Effector memory CD4-positive, alpha-beta T cell (primary cell): Measurements from ENCODE around the gene ATP6V0E2.

Experiments
- DNase-seq, 3 donors: peaks; one replicate each; pipeline ENCODE4 v3.0.0-alpha.2; 2020
- H3K27ac ChIP-seq: 2 replicates; pipeline ENCODE4 v1.7.0; 2013; ENCODE audit warnings: mild to moderate bottlenecking, low read length, moderate library complexity; ENCODE audit not compliant: insufficient read depth, poor library complexity, severe bottlenecking
- H3K27me3 ChIP-seq: replicated peaks from 2 replicates; pipeline ENCODE4 v1.7.0; 2013; ENCODE audit warnings: mild to moderate bottlenecking, low read length; ENCODE audit not compliant: insufficient read depth, control insufficient read depth, poor library complexity, severe bottlenecking
- H3K36me3 ChIP-seq: 2 replicates; pipeline ENCODE4 v1.7.0; 2013; ENCODE audit warnings: mild to moderate bottlenecking, low read length, moderate library complexity; ENCODE audit not compliant: control insufficient read depth, insufficient read depth
- H3K4me1 ChIP-seq: 2 replicates; pipeline ENCODE4 v1.7.0; 2013; ENCODE audit warnings: low read length, mild to moderate bottlenecking; ENCODE audit not compliant: control insufficient read depth, insufficient read depth, poor library complexity, severe bottlenecking
- H3K4me3 ChIP-seq: 2 replicates; pipeline ENCODE4 v1.7.0; 2013; ENCODE audit warnings: low read length, low read depth, mild to moderate bottlenecking; ENCODE audit not compliant: insufficient read depth, poor library complexity, severe bottlenecking
- H3K9me3 ChIP-seq: 2 replicates; pipeline ENCODE4 v1.7.0; 2013; ENCODE audit warnings: mild to moderate bottlenecking, low read length, moderate library complexity; ENCODE audit not compliant: control insufficient read depth

The ATP6V0E2 gene

DNA sequence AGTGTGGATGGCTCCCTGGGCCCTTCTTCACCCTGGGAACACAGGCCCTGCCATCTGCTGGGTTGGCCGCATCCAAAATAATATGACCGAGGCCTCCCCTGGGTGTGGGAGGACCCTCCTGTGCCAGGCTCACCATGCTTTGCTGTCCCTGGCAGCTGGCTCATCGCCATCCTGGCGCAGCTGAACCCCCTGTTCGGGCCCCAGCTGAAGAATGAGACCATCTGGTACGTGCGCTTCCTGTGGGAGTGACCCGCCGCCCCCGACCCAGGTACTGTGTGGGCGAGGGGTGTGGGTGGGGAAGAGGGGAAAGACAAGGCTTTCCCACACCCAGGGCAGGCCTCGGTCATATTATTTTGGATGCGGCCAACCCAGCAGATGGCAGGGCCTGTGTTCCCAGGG is 4.8 kb downstream of the ATP6V0E2 start:
- no peak overlapping the region for H3K27ac ChIP-seq
- H3K36me3 ChIP-seq: peaks cover 25% of the 10 kb centered on the region
- H3K4me3 ChIP-seq: no peak overlapping the region
- no peaks in the 10 kb centered on the region for H3K27me3 ChIP-seq
- no peak for DNase-seq
- H3K9me3 ChIP-seq: no peaks in the 10 kb centered on the region
- H3K4me1 ChIP-seq: peaks cover 15% of the 10 kb centered on the region

DNA sequence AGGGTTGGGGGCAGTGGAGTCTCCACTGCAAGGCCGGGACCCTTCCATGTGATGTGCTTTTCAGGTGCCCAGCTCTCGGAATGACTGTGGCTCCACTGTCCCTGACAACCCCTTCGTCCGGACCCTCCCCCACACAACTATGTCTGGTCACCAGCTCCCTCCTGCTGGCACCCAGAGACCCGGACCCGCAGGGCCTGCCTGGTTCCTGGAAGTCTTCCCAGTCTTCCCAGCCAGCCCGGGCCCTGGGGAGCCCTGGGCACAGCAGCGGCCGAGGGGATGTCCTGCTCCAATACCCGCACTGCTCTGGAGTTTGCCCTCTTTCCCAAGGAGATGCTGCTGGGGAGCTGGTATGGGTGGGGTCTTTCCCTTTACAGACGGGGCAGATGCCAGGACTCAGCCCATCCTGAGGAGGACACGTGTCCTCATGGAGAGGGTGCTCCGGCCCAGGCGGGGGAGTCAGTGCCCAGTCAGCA is 5.5 kb downstream of the ATP6V0E2 start:
- no peak overlapping the region for H3K27ac ChIP-seq
- no peak for DNase-seq
- H3K9me3 ChIP-seq: no peaks in the 10 kb centered on the region
- H3K4me3 ChIP-seq: no peak overlapping the region
- peaks cover 15% of the 10 kb centered on the region for H3K4me1 ChIP-seq
- H3K27me3 ChIP-seq: no peaks in the 10 kb centered on the region
- H3K36me3 ChIP-seq: peaks cover 25% of the 10 kb centered on the region

DNA sequence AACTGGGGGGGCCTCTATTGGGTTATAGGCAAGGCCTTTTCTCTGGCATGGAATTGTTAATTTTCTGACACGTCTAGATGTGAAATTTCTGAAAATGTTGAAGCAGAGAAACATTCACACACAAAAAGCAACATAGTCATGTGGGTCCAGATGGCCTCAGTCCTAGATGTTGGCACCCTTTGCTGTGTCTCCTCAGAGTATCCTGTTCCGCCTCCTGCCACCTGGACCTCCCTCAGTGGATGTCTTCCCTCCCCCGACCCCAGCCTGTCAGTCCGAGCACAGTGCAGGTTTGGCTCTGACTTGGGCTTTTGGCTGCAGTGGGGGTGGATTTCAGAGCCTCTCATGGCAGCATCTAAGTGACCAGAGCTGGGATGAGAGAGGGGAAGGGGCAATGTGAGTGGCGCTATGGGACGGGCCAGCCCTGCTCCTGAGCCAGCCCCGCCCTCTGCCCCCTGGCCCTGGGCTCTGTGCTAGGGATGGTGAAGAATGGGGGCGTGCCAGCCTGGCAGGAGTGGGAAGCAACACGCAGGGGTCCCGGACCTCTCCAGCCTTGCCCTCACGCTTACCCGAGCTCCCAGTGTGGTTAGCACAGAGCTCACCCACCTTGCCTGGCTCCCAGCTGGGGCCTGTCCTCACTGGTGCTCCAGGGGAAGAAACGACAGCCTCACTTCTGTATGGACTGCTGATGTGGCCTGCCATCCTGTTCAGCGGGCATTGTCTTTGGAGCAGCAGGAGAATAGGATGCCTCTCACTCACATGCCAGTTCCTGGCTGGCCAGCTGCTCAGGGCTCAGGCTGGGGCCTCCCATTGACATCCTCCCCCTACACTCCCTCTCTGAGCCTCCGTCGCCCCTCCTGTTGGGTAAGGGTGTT is 6.2 kb downstream of the ATP6V0E2 start:
- Histone ChIP-seq H3K9me3 (no peaks in the 10 kb centered on the region), H3K4me3 (no peak overlapping the region), H3K27me3 (no peaks in the 10 kb centered on the region), H3K4me1 (peaks cover 8% of the 10 kb centered on the region), H3K36me3 (peaks cover 25% of the 10 kb centered on the region), H3K27ac (no peak overlapping the region)
- DNase-seq: no peak

DNA sequence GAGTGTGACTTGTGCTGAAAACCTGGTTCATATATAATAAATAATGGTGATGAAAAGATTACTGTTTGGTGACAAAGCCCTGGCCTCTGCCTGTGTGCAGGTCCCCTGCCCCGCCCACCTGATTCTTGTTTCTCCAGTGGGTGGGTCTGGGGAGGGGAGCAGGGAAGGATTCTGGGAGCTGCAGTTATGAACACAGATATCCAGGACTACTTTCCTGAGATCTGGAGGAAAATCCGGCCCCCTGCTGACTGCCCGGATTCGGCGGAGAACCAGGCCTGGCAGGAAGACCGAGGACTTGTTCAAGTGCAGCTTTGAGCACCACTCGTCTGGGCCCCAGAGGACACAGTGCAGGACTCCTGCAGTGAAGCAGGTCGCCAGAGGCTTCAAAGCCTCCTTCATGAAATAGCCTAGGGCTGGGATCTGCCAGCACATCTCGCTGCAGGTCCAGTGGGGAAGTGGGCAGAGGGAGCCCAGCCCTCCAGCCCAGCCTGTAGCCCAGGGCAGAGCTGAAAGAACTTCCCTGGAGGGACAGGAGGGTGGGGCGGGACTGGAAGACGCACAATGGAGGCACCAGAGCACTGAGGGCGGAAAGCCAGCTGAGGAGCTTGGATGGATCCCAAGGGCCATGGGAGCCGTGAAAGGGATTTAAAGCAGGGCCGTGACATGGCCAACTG is 7.0 kb downstream of the ATP6V0E2 start:
- no peaks in the 10 kb centered on the region for H3K9me3 ChIP-seq
- no peak overlapping the region for H3K4me3 ChIP-seq
- peaks cover 25% of the 10 kb centered on the region for H3K36me3 ChIP-seq
- H3K27ac ChIP-seq: no peak overlapping the region
- no peaks in the 10 kb centered on the region for H3K27me3 ChIP-seq
- no peak for DNase-seq
- peaks cover 6% of the 10 kb centered on the region for H3K4me1 ChIP-seq

DNA sequence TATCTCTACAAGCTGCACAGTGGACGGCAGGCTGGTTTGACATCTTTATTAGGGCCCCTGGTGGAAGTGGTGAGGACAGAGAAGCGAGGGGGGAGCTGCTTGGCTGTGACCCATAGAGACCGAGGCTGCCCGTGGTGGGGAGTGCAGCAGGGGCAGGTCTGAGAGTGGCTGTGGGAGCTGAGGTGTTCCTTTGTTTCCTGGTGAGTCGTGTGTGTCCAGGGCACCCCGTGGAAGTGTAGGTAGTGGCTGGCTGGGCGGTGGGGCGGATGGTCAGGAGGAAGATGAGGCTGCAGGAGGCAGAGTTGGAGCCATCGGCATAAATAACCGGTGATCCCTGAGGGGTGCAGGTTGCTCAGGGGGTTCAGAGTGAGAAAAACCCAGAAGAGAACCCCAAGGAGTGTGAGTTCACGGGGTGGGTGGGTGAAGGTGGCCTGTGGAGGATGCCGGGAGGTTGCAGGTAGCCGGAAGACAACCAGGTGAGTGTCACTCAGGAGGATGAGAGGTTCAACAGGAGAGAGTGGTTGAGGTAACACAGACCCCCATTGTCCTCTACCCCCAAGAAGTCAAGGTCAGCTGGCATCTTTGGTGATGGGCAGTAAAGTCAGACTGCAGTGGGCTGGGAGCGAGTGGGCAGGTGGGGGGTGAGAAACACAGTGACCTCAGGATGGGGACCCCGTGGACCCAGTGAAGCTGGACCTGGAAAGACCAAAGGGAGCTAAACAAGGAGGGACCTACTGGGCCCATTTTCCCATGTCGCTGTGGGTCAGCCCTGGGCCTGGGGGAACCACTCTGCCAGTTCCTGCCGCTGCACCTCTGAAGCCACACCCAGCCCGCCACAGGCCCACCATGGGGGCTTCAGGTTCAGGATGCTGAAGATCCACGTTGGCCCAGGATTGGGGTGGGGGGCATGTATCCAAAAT is 7.8 kb downstream of the ATP6V0E2 start:
- Histone ChIP-seq H3K36me3 (peaks cover 25% of the 10 kb centered on the region), H3K27me3 (no peaks in the 10 kb centered on the region), H3K9me3 (no peaks in the 10 kb centered on the region), H3K4me1 (peaks cover 6% of the 10 kb centered on the region), H3K4me3 (no peak overlapping the region), H3K27ac (no peak overlapping the region)
- DNase-seq: no peak

DNA sequence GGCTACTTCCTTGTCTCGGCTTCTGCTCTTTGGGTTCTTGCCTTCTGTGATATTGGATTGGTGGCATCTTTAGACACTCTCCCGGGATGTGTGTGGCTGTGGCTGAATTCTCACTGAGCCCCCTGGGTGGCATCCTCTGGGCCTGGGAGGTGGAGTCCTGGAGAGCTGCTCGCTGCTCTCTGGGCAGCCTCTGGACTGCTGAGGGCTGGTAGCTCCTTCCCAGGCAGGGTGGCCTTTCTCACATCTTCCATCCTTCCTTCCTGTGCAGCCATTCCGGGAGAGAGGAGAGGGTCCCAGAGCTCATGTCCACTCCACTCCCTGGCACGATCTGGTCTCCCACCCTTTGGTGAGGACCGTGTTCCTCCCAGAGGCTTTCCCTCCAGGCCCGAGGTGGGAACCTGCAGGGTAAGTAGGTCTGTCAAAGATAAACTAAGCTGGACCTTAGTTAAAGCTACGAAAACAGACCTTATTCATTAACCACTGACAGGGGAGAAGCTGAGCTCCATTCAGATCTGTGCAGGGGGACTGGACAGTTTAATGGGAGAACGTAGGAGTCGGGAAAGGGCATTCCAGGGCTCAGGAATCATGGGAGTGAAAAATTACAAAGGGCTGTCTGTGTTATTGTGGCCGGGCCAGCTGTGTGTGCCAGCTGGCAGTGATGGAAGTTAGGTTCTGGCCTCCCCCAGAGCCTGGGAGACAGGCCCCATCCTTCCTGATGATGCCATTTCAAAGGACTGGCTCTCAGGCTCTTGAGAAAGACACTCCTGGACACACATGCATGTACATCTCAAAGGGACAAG is 8.7 kb downstream of the ATP6V0E2 start:
- Histone ChIP-seq H3K9me3 (no peaks in the 10 kb centered on the region), H3K4me3 (no peak overlapping the region), H3K36me3 (peaks cover 23% of the 10 kb centered on the region), H3K4me1 (peaks cover 6% of the 10 kb centered on the region), H3K27ac (no peak overlapping the region), H3K27me3 (no peaks in the 10 kb centered on the region)
- no peak for DNase-seq

DNA sequence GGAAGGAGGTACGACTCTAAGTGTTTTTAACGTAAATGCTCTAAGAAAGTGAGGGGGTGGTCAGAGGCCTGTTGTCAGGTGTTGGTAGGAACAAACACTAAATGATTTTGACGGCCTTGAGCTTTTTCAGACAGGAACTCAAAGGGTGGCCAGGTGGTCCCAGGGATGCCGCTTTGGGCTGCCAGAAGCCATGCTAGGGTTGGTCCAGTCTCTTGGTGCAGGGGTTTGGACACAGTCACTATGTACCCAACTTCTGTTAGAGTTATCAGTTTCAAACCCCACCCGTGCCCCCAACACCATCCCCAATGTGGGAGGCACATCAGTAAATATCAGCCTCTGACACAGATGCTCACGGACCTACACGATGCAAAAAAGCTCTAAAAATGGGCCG is 9.3 kb downstream of the ATP6V0E2 start:
- H3K9me3 ChIP-seq: no peaks in the 10 kb centered on the region
- no peak overlapping the region for H3K27ac ChIP-seq
- H3K27me3 ChIP-seq: no peaks in the 10 kb centered on the region
- H3K4me3 ChIP-seq: no peak overlapping the region
- H3K4me1 ChIP-seq: peaks cover 6% of the 10 kb centered on the region
- no peak for DNase-seq
- peaks cover 17% of the 10 kb centered on the region for H3K36me3 ChIP-seq

DNA sequence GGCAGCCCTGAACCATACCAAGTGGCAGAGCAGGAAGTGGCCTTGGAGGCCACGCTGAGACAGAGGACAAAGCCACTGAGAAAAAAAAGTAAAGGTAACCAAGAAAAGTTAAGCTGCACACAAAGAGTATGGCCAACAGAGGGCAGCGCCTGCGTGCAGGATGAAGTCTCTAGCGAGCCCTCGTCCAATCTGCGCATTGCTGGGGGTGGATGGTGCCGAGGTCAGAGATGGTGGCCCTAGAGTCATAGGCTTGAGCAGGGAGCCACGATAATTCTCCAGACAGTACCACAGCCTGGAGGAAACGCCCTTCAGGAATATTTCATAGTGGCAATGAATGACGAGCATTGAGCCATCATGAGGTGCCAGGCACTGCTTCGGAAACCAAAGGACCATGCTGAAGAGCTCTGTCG is 9.7 kb downstream of the ATP6V0E2 start:
- DNase-seq: no peak
- peaks cover 6% of the 10 kb centered on the region for H3K4me1 ChIP-seq
- no peak overlapping the region for H3K27ac ChIP-seq
- no peak overlapping the region for H3K4me3 ChIP-seq
- H3K27me3 ChIP-seq: no peaks in the 10 kb centered on the region
- peaks cover 17% of the 10 kb centered on the region for H3K36me3 ChIP-seq
- no peaks in the 10 kb centered on the region for H3K9me3 ChIP-seq

DNA sequence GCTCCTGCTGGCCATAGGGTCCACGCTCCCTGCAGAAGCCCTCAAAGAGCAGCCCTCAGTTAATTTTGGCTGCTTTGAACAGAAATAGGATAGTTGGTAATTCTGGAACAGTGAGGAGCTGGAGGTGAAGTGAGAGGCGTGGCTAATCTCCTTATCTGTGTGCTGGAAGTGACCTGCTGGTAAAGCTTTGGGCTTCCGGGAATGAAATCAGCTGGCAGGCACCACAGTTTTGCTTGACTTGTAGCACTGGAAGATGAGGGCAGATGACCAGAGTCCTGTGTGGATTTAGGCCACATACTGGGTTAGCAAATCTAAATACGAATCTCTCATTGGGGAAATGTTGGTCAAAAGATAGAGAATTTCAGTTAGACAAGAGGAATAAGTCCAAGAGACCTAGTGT is 10.2 kb downstream of the ATP6V0E2 start:
- no peak for DNase-seq
- H3K27me3 ChIP-seq: no peaks in the 10 kb centered on the region

More for the DNA sequence above, 10.2 kb downstream of the ATP6V0E2 start:
- no peaks in the 10 kb centered on the region for H3K9me3 ChIP-seq
- H3K27ac ChIP-seq: no peak overlapping the region
- peaks cover 15% of the 10 kb centered on the region for H3K36me3 ChIP-seq
- no peak overlapping the region for H3K4me3 ChIP-seq
- peaks cover 6% of the 10 kb centered on the region for H3K4me1 ChIP-seq
